GM21723 (cell line): ENCODE results near the gene EPHB3.

Experiments used
- ATAC-seq: cut with Tn5 transposase; IDR thresholded peaks from one replicate; pipeline ENCODE4 v1.9.1; 2021; ENCODE audit warnings: mild to moderate bottlenecking, moderate library complexity; ENCODE audit not compliant: unreplicated experiment

Gene EPHB3

DNA sequence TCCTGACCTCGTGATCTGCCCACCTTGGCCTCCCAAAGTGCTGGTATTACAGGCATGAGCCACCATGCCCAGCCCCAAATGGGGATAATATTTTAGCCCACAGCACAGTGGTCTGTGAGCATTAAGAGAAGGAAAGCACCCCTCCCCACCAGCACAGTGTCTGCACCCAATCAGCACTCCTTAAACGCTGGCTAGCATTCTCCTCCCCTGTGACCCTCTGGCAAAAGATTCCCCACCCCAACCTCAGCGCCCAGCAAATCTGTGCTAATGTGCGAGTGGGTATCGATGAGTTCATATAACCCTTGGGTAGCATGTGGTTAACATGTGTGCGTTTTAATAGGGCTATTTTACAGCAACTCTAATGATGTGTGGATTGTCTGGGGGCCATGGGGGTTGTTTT is 18.3 kb upstream of the EPHB3 start:
- no peak for ATAC-seq

DNA sequence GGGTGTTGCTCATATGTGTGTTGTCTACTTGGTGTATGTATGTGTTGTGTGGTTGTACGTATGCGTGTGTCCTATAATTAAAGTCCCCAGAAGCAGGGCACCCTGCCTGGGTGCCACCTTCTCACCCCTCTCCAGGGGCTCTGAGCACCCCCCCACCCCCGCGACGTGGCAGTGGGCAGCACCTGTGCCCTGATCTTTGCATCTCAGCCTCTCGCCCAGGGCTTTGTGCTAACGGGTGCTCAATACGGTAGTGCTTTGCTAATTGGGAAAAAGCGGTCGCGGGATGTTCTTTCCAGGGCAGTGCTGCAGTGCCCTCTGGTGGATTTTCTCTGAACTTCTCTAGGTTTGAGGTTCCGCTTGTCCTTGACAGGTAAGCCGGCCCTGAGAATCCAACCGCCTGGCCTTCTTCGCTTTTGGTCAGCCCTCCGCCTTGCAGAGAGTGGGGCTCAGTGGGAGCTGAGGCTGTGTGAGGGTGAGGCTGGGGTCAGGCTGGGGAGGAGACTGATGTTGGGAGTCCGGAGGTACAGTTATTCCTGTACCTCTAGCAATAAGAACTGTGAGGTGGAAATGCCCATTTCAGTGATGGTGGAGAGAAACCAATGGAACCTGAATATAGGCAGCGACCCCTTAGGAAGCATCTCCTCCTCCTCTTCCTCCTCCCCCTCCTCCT is 17.6 kb upstream of the EPHB3 start:
- peak; percentile 74 for ATAC-seq

DNA sequence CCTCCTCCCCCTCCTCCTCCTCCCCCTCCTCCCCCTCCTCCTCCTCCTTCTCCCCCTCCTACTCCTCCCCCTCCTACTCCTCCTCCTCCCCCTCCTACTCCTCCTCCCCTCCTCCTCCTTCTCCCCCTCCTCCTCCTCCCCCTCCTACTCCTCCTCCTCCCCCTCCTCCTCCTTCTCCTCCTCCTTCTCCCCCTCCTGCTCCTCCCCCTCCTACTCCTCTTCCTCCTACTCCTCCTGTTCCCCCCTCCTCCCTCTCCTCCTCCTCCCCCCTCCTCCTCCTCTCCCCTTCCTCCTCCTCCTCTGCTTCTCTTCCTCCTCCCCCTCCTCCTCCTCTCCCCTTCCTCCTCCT is 17.1 kb upstream of the EPHB3 start:
- no peak for ATAC-seq

GRCh38 chr3:184545769-184546168 is 15.8 kb upstream of the EPHB3 start:
- no peak for ATAC-seq

DNA sequence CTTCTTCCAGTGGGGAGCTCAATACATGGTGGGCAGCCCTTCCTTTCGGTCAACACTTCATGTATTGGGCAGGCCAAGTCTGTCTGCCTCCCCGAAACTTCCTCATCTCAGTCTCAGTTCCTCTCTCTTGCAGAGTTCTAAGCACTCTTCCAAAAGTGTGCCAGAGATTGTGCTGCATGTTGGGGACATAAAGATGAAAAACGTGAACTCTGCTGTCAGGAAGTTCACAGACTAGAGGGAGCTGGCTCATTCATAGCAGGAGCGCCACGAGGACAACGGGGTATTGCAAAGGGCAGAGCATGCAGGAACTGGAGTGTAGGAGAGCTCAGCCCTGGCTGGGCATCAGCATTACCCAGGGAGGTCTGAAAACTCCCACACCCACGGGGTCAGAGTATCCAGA is 15.3 kb upstream of the EPHB3 start:
- no peak for ATAC-seq

DNA sequence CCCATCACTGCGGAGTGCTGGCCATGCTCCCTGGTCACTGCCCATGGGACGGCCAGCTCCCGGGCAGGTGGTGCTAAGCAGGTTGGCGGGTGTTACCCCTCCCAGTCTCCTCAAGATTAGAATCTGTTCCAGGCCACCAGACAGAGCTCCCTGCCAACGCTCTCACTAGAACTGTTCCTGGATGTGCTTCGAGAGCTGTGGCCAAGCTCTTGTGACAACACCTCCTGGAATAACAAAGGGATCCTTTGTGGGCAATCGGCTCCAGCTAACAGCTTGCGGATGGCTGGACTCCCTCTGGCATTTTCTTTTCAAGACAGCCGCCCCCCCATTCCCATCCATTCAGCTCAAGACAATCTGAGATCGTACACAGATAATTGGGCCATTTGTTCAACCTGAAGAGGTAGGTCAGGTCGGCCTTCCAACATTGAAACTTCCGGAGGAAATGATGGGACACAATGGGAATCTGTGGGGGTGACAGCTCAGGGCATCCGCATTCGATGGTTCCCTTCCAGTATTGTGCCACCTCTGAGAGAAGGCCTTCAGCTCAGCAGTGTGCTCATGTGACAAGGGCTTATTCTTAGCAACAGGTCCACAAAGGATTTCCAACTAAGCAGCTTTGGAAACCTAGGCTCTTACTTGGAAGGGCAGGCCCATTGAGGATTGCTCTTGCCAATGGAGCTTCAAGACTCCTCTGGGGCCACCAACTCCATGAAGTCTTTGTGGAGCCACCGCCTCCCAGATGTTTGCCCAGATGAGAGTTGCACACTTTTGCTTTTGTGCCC is 11.6 kb upstream of the EPHB3 start:
- no peak for ATAC-seq

GRCh38 chr3:184551103-184551502 is 10.5 kb upstream of the EPHB3 start:
- no peak for ATAC-seq

DNA sequence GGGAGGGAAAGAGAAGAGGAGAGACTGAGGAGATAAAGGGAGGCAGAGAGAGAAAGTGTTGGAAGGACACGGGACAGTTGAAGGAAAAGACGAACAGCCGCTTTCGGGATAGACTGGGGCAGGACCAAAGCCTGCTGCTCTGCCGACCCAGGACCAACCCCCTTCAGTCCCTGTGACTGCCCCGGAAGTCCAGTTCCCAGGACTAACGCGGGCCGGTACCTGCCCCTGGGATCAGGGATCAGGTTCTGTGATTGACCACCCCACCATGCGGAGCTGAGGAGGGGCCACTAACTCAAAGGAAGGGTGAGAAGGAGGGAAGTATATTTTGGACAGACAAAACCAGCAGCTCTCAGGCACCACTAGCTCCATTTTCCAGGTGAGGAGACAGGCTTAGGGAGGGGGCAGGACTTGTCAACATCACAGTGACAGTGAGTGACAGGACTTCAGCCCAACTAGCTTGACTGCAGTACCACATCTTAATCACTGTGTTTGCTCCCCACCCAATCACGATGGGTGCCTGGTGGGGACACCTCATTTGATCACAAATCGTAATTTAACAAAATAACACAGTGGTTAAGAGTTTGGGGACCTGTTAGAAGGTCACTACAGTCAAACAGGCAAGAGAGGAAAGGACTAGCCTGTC is 9.8 kb upstream of the EPHB3 start:
- no peak for ATAC-seq

DNA sequence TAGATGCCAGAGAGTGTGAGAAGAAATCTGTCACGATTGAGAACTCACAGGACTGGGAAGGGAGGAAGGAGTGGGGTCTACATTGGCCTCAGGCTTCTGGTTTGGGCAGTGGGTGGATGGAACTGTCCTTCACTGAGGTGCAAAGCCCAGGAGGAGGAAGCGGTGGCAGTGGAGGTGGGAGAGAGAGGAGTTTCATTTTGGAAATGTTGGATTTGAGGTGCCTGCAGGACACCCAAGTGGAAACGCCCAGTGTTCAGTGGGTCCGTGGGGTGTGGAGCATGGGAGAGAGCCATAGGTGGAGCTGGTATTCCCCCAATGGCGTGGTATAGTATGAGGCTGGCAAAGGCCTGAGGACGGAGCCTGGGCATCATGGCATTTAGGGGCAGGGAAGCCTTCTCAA is 9.3 kb upstream of the EPHB3 start:
- no peak for ATAC-seq

DNA sequence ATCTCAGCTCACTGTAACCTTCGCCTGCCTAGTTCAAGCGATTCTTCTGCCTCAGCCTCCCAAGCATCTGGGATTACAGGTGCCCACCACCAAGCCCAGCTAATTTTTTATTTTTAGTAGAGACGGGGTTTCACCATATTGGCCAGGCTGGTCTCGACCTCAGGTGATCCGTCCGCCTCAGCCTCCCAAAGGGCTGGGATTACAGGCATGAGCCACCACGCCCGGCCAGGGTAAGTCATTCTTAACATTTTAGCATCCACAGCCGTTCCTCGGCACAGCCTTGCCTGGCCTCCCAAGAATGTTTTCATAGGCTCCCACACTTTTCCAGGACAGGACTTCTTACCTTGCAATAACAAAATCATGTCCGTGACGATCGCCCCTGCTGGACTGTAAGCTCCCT is 8.7 kb upstream of the EPHB3 start:
- no peak for ATAC-seq

GRCh38 chr3:184553385-184553784 is 8.2 kb upstream of the EPHB3 start:
- no peak for ATAC-seq

DNA sequence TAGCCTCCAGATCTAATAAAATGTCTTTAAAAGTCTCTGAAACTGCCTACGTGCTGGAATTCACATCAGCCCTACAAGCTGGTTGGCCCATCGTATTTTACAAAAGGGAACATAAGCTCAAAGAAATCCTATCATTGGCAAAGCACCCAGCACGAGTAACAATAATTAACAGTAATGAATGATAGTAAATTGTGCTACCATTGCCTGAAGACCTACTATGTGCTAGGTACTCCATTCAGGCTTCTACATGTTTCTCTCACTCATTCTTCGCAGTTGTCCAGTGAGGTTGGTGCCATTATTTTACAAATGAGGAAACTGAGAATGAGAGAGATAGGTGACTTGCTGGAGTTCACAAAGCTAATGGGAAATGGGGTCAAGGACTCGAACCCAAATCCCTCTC is 7.1 kb upstream of the EPHB3 start:
- no peak for ATAC-seq

DNA sequence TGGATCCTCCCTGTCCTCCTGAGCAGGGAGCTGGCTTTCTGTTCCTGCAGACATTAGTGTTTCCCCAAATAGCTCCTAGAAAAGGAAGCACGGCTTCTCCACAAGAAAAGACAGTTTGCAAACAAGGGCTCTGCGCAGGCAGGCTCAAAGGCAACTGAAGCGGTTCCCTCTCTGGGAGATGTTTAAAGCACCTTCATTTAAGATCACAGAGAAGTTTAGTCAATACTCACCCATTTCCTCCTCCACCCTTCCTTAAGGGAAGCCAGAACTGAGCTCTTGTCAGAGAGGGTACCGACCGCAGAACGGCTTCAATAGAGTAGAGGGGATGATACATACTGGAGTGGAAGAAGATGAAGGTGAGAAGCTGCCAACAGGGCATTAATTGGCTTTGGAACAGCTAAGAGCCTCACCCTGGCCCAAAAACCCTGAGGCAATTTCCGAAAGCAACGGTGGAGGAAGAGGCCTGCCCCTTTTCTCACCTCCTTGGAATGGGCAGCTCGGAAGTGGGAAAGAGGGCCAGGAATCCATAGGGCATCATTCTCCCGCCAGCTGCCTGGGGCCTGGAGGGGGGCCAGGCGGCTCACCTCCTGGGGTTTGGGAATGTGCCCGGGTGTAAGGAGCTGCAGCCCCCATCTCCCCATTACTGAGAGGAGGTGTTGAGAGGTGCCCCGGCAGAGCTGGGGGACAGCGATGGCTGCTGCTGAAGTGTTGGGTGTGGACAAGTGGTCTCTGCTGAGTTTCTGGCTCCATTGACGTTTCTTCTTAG is 4.8 kb upstream of the EPHB3 start:
- ATAC-seq = no peak

DNA sequence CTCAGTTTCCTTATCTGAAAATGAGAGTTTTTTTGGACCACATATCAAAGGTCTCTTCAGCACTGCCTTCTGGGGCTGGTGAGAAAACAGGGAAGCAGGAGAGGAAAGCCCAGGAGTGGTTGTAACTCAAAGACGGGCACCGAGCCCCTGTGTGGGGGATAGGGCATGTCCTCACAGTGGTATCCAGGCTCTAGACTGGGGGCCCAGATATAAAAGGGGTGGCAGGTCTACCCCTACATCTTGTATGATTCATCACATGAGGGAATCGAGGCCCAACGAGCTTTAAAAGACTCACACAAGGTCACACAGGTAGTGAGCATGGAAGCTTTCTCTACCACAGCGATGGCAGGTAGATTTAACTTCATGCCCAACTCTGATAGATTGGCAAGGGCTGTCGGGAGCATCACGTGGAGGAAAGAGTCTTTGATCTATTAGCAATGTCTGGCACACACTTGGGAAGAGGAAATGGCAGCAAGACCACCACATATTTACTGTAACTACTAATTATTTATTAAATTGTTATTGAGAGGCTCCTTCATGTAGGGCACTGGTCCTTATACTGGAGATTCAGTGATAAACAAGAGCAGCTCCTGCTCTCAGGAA is 4.1 kb upstream of the EPHB3 start:
- no peak for ATAC-seq

DNA sequence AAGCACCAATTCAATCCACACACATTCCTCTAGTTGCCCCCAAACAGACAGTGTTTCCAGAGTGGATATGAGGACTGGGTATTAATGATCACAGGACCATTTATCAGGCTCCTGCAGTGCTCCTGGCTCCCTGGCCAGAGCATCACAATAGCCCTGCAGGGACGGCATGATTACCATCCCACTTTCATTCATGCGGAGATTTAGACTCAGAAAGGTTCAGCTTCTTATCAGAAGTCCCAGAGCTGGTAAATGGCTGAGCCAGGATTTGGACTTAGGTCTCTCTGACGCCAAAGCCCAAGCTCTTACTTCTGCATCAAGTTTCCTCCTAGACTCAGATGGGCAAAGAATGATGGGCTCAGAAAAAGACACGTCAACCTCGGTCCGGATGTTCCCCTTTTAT is 2.9 kb upstream of the EPHB3 start:
- no peak for ATAC-seq

DNA sequence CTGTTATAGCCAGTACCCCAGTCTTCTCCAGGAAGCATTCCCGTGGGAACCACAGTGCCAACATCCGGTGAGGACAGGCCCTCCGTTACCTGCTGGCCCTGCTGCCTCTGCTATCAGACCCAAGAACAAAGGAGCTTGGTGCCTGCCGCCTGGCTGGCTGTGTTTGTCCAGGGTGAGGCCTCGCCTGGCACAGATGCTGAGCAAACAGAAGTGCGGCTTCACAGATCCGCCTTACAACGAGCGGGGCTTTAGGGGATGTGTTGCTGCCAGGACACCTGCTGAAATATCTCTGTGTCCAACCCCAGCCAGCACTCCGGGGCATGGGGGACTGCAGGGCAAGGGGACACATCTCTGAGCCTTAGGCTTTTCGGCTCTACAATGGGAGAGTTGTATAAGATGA is 2.2 kb upstream of the EPHB3 start:
- ATAC-seq = no peak

DNA sequence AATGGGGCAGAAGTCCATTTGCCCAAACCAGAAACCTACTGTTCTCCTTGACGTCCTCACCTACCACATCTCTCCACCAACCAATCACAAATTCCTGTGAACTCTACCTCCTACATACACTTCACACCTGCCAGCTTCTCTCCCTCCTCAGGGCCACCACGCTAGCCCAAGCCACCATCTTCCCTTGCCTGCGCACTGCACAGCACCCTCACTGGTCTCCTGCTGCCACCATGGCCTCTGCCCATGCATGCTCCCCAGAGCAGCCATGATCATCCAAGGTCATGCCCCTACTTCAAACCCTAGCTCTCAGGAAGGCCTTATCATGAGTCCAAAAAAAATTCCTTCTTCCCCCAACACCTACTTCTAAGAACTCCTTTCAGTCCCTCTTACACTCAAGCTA is 1.1 kb upstream of the EPHB3 start:
- ATAC-seq = no peak

GRCh38 chr3:184561913-184562877 is 610 bp downstream of the EPHB3 start:
- no peak for ATAC-seq

DNA sequence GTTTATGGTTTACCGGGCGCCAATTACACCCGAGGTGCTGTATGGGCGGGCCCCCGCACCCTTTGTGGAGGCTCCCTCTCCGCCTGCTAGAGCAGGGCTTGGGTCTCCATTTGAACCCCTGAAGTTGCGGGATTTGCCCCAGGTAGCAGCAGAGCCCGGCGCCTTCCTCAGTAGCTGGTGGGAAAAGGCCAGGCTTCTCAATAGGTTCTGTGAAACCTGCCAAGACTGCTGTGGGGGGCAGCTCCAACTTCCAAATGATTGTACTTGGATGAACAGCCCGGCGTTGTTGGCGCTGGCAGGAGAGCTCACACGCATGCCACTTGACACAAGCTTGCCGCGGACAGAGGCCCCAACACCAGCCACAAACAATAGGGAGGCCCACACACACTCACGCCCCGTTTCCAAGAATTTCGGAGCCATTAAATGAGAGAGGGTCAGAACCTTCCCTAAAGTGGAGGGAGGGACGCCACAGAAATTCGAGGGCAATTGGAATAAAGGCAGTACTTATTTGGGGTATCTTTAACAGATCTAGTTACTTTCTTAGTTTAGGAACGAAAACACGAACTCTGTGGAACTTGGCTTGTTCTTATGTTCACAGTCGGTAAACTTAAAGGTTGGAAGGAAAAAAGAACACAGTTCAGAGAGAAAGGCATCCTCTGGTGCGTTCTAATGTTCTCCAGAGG is 1.4 kb downstream of the EPHB3 start:
- no peak for ATAC-seq

GRCh38 chr3:184563561-184563925 is 2.0 kb downstream of the EPHB3 start:
- no peak for ATAC-seq
